Breast epithelium (tissue), 3 donors: ENCODE data around the gene RNASE13.

Experiments used
- CTCF ChIP-seq, 3 donors: fragments of 450-650 bp; IDR thresholded peaks; one replicate each; pipeline ENCODE4 v1.5.1; 2016 to 2017; ENCODE audit warnings: antibody characterized with exemption in 3 of 3, mild to moderate bottlenecking in 3 of 3, moderate library complexity in 3 of 3
- POLR2A ChIP-seq: fragments of 450-650 bp; IDR thresholded peaks from one replicate; pipeline ENCODE4 v1.6.1; 2016; ENCODE audit warnings: antibody characterized with exemption, mild to moderate bottlenecking, moderate library complexity

GRCh38 chr14:21001218-21001617 lies 33.4 kb downstream of the RNASE13 start:
- TF ChIP-seq CTCF (IDR thresholded peaks at IDR 0.05) = no peak
- TF ChIP-seq POLR2A = no peak
